OCI-LY3 (cell line): ENCODE data around the gene SLC22A12.

ENCODE experiments used
- CTCF ChIP-seq: fragments of 200-600, 300-600 bp; sonication (generic); IDR thresholded peaks from 2 replicates; pipeline ENCODE4 v1.5.1; 2014; ENCODE audit warnings: antibody characterized with exemption, low read length, low read depth
- EZH2phosphoT487 ChIP-seq: fragments of 200-600 bp; shearing (Covaris generic); IDR thresholded peaks from 2 replicates; pipeline ENCODE4 v1.6.1; 2018; ENCODE audit warnings: antibody characterized with exemption, mixed run types, low read depth

DNA sequence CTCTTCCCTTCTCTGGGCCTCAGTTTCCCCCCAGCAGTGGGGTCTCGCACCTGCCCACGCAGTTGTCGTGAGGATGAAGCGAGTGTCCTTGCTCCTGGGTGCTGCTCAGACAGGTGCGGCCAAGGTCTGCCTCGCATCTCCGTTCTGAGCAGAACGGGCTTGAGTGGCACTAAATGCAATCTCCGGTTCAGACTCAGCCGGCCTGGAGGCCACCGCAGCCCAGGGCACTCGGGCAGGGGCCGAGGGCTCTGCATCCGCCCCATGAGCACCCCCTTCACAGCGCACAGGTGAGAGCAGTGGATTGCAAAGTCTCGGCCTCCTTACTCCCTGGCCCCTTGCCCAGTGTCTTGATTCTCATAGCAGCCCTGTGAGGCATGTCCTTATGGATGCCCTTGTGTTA is 30.1 kb upstream of the SLC22A12 start:
- no peak for TF ChIP-seq CTCF
- no peak for TF ChIP-seq EZH2phosphoT487
